Mesothelial cell of epicardium (in vitro differentiated cells): Measurements from ENCODE around the gene ACOX2. TPM values are rescaled to one million over a fixed set of nuclear protein-coding genes. Genes with fewer than 3 reads are reported as not detected.

Experiments
- DNase-seq, 2 experiments: peaks; one replicate each; pipeline ENCODE4 v3.0.0; 2021; ENCODE audit warnings: low spot score in 2 of 2; ENCODE audit not compliant: unreplicated experiment in 2 of 2
- H3K27ac Mint-ChIP-seq: 2 replicates; pipeline ENCODE4 v1.8.0; 2021; ENCODE audit warnings: mixed read lengths
- H3K27me3 Mint-ChIP-seq: 2 replicates; pipeline ENCODE4 v1.8.0; 2021; ENCODE audit warnings: low read depth, mixed read lengths
- H3K36me3 Mint-ChIP-seq: 2 replicates; pipeline ENCODE4 v1.8.0; 2021; ENCODE audit warnings: mixed read lengths
- H3K4me1 Mint-ChIP-seq: 2 replicates; pipeline ENCODE4 v1.8.0; 2021; ENCODE audit warnings: mixed read lengths
- H3K4me3 Mint-ChIP-seq: 2 replicates; pipeline ENCODE4 v1.8.0; 2021; ENCODE audit warnings: mild to moderate bottlenecking, moderate library complexity, mixed read lengths
- H3K9me3 Mint-ChIP-seq: 2 replicates; pipeline ENCODE4 v1.8.0; 2021; ENCODE audit warnings: mixed read lengths
- CTCF ChIP-seq: fragments of 200-600 bp; sonication (generic); IDR thresholded peaks from one replicate; pipeline ENCODE4 v1.5.0; 2021; ENCODE audit warnings: antibody characterized with exemption; ENCODE audit not compliant: unreplicated experiment
- total RNA-seq: library from RNA; stranded (reverse); gene quantifications from 3 replicates; pipeline ENCODE4 v1.2.1, GENCODE V29; 2021

Gene ACOX2
- total RNA-seq, 1 donor from 2014 or later: 31.0 TPM

GRCh38 chr3:58570851-58571250 lies 33.9 kb upstream of the ACOX2 start:
- Mint-ChIP-seq H3K36me3 (no peaks in the 10 kb centered on the region), H3K4me1 (peaks cover 6% of the 10 kb centered on the region), H3K27ac (no peak overlapping the region), H3K4me3 (no peak overlapping the region), H3K27me3 (no peaks in the 10 kb centered on the region), H3K9me3 (peaks cover 10% of the 10 kb centered on the region)
- DNase-seq: no peak
- TF ChIP-seq CTCF: no peak

- DNase-seq: no peak
Observed at GRCh38 chr3:58569287-58570001, 32.5 kb upstream of the ACOX2 start.

GRCh38 chr3:58568572-58569286 lies 31.7 kb upstream of the ACOX2 start:
- Mint-ChIP-seq H3K4me3 (no peak overlapping the region), H3K4me1 (peaks cover 18% of the 10 kb centered on the region)

More at GRCh38 chr3:58569287-58570001, 32.5 kb upstream of the ACOX2 start:
- no peaks in the 10 kb centered on the region for H3K27me3 Mint-ChIP-seq
- peaks cover 18% of the 10 kb centered on the region for H3K4me1 Mint-ChIP-seq
- H3K27ac Mint-ChIP-seq: no peak overlapping the region
- TF ChIP-seq CTCF: no peak
- H3K4me3 Mint-ChIP-seq: no peak overlapping the region
- no peaks in the 10 kb centered on the region for H3K36me3 Mint-ChIP-seq
- peaks cover 10% of the 10 kb centered on the region for H3K9me3 Mint-ChIP-seq

GRCh38 chr3:58567251-58567515 lies 30.2 kb upstream of the ACOX2 start:
- Mint-ChIP-seq H3K36me3 (no peaks in the 10 kb centered on the region), H3K27me3 (no peaks in the 10 kb centered on the region), H3K9me3 (peaks cover 8% of the 10 kb centered on the region), H3K4me3 (no peak overlapping the region), H3K27ac (no peak overlapping the region), H3K4me1 (peaks cover 18% of the 10 kb centered on the region)
- no peak for TF ChIP-seq CTCF
- no peak for DNase-seq

More at GRCh38 chr3:58568572-58569286, 31.7 kb upstream of the ACOX2 start:
- peak; percentile 93 for TF ChIP-seq CTCF
- DNase-seq: peak in 1 of 2 experiments; percentile 91
- no peaks in the 10 kb centered on the region for H3K27me3 Mint-ChIP-seq
- H3K27ac Mint-ChIP-seq: no peak overlapping the region
- H3K9me3 Mint-ChIP-seq: peaks cover 10% of the 10 kb centered on the region
- no peaks in the 10 kb centered on the region for H3K36me3 Mint-ChIP-seq

GRCh38 chr3:58566398-58567250 lies 29.6 kb upstream of the ACOX2 start:
- no peaks in the 10 kb centered on the region for H3K36me3 Mint-ChIP-seq
- peak overlapping the region; percentile 76 for H3K27ac Mint-ChIP-seq
- no peak overlapping the region for H3K4me3 Mint-ChIP-seq
- TF ChIP-seq CTCF: no peak
- peaks cover 2% of the 10 kb centered on the region for H3K9me3 Mint-ChIP-seq
- DNase-seq: no peak
- peaks cover 18% of the 10 kb centered on the region for H3K4me1 Mint-ChIP-seq
- H3K27me3 Mint-ChIP-seq: no peaks in the 10 kb centered on the region
